ENCODE data around the gene PDIA4. TPM values are rescaled to one million over a fixed set of nuclear protein-coding genes. Genes with fewer than 3 reads are reported as not detected.

PDIA4 gene
- total RNA-seq, 1 experiment from 2014 or later: 281 TPM

- no peak overlapping the region for H3K27ac ChIP-seq (ENCODE audit: low read length)
- intact Hi-C loops (cut with micrococcal nuclease; ENCODE audit: unreplicated experiment): no loop called here
- H3K27me3 ChIP-seq (ENCODE audit: control insufficient read depth, insufficient read depth, low read length): no peaks in the 10 kb centered on the region
- no peak overlapping the region for H3K4me3 ChIP-seq (ENCODE audit: low read depth in 2 of 2, low read length in 2 of 2)
- ChIA-PET CTCF (no interaction called here), POLR2A (no interaction called here)
- BruUV-seq (replicated peaks): no TSS peak
- TF ChIP-seq TCF7L2 (IDR thresholded peaks at IDR 0.05; ENCODE audit: low read depth, low read length): no peak
- no peak for TF ChIP-seq SIN3A (IDR thresholded peaks at IDR 0.05; ENCODE audit: borderline replicate concordance, insufficient read depth, low read depth, low read length)
- no peak for TF ChIP-seq CTCF (IDR thresholded peaks at IDR 0.05)
- TF ChIP-seq, protein P1, sequence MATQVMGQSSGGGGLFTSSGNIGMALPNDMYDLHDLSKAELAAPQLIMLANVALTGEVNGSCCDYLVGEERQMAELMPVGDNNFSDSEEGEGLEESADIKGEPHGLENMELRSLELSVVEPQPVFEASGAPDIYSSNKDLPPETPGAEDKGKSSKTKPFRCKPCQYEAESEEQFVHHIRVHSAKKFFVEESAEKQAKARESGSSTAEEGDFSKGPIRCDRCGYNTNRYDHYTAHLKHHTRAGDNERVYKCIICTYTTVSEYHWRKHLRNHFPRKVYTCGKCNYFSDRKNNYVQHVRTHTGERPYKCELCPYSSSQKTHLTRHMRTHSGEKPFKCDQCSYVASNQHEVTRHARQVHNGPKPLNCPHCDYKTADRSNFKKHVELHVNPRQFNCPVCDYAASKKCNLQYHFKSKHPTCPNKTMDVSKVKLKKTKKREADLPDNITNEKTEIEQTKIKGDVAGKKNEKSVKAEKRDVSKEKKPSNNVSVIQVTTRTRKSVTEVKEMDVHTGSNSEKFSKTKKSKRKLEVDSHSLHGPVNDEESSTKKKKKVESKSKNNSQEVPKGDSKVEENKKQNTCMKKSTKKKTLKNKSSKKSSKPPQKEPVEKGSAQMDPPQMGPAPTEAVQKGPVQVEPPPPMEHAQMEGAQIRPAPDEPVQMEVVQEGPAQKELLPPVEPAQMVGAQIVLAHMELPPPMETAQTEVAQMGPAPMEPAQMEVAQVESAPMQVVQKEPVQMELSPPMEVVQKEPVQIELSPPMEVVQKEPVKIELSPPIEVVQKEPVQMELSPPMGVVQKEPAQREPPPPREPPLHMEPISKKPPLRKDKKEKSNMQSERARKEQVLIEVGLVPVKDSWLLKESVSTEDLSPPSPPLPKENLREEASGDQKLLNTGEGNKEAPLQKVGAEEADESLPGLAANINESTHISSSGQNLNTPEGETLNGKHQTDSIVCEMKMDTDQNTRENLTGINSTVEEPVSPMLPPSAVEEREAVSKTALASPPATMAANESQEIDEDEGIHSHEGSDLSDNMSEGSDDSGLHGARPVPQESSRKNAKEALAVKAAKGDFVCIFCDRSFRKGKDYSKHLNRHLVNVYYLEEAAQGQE (IDR thresholded peaks at IDR 0.05; ENCODE audit: insufficient read depth in 1 of 2, low read depth in 2 of 2, low read length in 1 of 2): no peak
- TF ChIP-seq POLR2AphosphoS5 (IDR thresholded peaks at IDR 0.05; ENCODE audit: low read depth, low read length): no peak
- DNase-seq (ENCODE audit: low read depth, low spot score) (no peak), ATAC-seq (no peak)
- no peaks in the 10 kb centered on the region for H3K4me1 ChIP-seq (ENCODE audit: control insufficient read depth, insufficient read depth, low read length)
- no peaks in the 10 kb centered on the region for H3K9me3 ChIP-seq (ENCODE audit: control insufficient read depth, insufficient read depth, low read depth, low read length)
- in situ Hi-C loops (cut with HindIII; ENCODE audit: low pct_unique_long_range_greater_than_20kb, low sequenced_read_pairs): no loop called here
- H3K36me3 ChIP-seq (ENCODE audit: control insufficient read depth, insufficient read depth, low read length): no peaks in the 10 kb centered on the region
Measured at GRCh38 chr7:149048805-149049204, 20.5 kb upstream of the PDIA4 start.

DNA sequence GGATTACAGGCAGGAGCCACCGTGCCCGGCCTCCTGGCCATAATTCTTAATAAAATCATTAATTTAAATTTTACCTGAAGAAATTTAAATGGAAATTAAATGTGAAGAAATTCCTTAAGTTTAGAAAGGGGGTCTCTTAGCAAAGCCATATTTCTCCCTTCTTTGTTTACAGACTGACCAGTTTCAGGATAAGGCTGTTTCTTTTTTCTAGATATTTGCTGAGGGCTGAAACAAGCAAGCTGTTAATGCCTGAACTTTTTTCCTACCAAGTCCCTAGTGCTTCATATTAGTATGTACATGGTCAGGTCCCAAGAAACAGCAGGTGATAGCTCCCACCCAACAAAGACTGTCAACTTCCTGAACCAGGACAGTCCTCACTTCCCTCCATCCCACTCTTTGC lies 18.1 kb upstream of the PDIA4 start:
- no peak for DNase-seq (ENCODE audit: low read depth, low spot score)
- no peaks in the 10 kb centered on the region for H3K9me3 ChIP-seq (ENCODE audit: control insufficient read depth, insufficient read depth, low read depth, low read length)
- H3K4me3 ChIP-seq (ENCODE audit: low read depth in 2 of 2, low read length in 2 of 2): no peak overlapping the region
- POLR2A ChIA-PET: interaction anchor here (0.5 to 0.6 kb wide), 2 partner anchors 19 to 414 kb away, joined by 4 to 13 read pairs; no protein-coding TSS in a partner anchor
- ATAC-seq: no peak
- H3K27ac ChIP-seq (ENCODE audit: low read length): no peak overlapping the region
- no peaks in the 10 kb centered on the region for H3K36me3 ChIP-seq (ENCODE audit: control insufficient read depth, insufficient read depth, low read length)
- no peaks in the 10 kb centered on the region for H3K4me1 ChIP-seq (ENCODE audit: control insufficient read depth, insufficient read depth, low read length)
- no TSS peak for BruUV-seq (replicated peaks)
- CTCF ChIA-PET: interaction anchor here (0.6 kb wide), 1 partner anchor 72 kb away, joined by 3 read pairs; no protein-coding TSS in a partner anchor
- intact Hi-C loops (cut with micrococcal nuclease; ENCODE audit: unreplicated experiment) (no loop called here), in situ Hi-C loops (cut with HindIII; ENCODE audit: low pct_unique_long_range_greater_than_20kb, low sequenced_read_pairs) (no loop called here)
- no peaks in the 10 kb centered on the region for H3K27me3 ChIP-seq (ENCODE audit: control insufficient read depth, insufficient read depth, low read length)
- no peak for TF ChIP-seq POLR2AphosphoS5 (IDR thresholded peaks at IDR 0.05; ENCODE audit: low read depth, low read length)
- TF ChIP-seq SIN3A (IDR thresholded peaks at IDR 0.05; ENCODE audit: borderline replicate concordance, insufficient read depth, low read depth, low read length): no peak
- no peak for TF ChIP-seq CTCF (IDR thresholded peaks at IDR 0.05)
- no peak for TF ChIP-seq TCF7L2 (IDR thresholded peaks at IDR 0.05; ENCODE audit: low read depth, low read length)
- TF ChIP-seq, protein P1 (IDR thresholded peaks at IDR 0.05; ENCODE audit: insufficient read depth in 1 of 2, low read depth in 2 of 2, low read length in 1 of 2): no peak
